H1 (cell line): ENCODE measurements around the gene PRX. TPM values are rescaled to one million over a fixed set of nuclear protein-coding genes. Genes with fewer than 3 reads are reported as not detected.

Experiments
- CTCF ChIA-PET: fragments of 300-600 bp; sonication (Branson Sonifier 250); formaldehyde crosslinking; loops from one replicate; lab custom pipeline; 2021; ENCODE audit not compliant: partially characterized antibody; lab: Charles Lee
- POLR2A ChIA-PET: fragments of 300-600 bp; sonication (Branson Sonifier 250); formaldehyde crosslinking; loops from one replicate; lab custom pipeline; 2021; ENCODE audit warnings: inconsistent platforms; ENCODE audit not compliant: partially characterized antibody; lab: Charles Lee
- DNase-seq, 2 experiments: peaks; one replicate each; pipeline versions ENCODE4 v3.0.0 to v3.0.0-alpha.2; 2010 to 2022; ENCODE audit warnings: low spot score in 2 of 2, low read depth in 1 of 2, mixed read lengths in 1 of 2
- FAIRE-seq: peaks from 2 replicates; lab custom pipeline; 2011; peaks lifted over from hg19 to GRCh38; lab: Jason Lieb, UNC
- H2AFZ ChIP-seq: 2 replicates; pipeline ENCODE4 v1.8.1; 2012; ENCODE audit warnings: low read length, inconsistent platforms
- H2AK5ac ChIP-seq: 2 replicates; pipeline ENCODE4 v1.6.1; 2013; ENCODE audit warnings: low read depth, low read length
- H2BK120ac ChIP-seq: replicated peaks from 2 replicates; pipeline ENCODE3; 2013; ENCODE audit warnings: low read depth, low read length, inconsistent platforms
- H2BK12ac ChIP-seq: 2 replicates; pipeline ENCODE4 v1.6.1; 2013; ENCODE audit warnings: low read depth, low read length
- H2BK15ac ChIP-seq: 2 replicates; pipeline ENCODE4 v1.6.1; 2013; ENCODE audit warnings: low read length
- H2BK20ac ChIP-seq: 2 replicates; pipeline ENCODE4 v1.6.1; 2013; ENCODE audit warnings: low read length
- H2BK5ac ChIP-seq: 2 replicates; pipeline ENCODE4 v1.6.1; 2013; ENCODE audit warnings: low read depth, low read length
- H3K14ac ChIP-seq: 2 replicates; pipeline ENCODE4 v1.6.1; 2013; ENCODE audit warnings: inconsistent platforms; ENCODE audit not compliant: insufficient read length
- H3K18ac ChIP-seq: 2 replicates; pipeline ENCODE4 v1.6.1; 2013; ENCODE audit warnings: low read length; ENCODE audit errors: extremely low read depth
- H3K23ac ChIP-seq: 2 replicates; pipeline ENCODE4 v1.6.1; 2013; ENCODE audit warnings: inconsistent platforms; ENCODE audit not compliant: insufficient read length
- H3K23me2 ChIP-seq: 2 replicates; pipeline ENCODE4 v1.6.1; 2013; ENCODE audit warnings: low read depth, low read length
- H3K27ac ChIP-seq: 2 replicates; pipeline ENCODE4 v1.6.1; 2011; ENCODE audit warnings: low read depth, low read length, inconsistent platforms
- H3K27me3 ChIP-seq, 4 experiments: replicated peaks in 1 of 4; 1 replicate in 1 of 4; 2 replicates in 3 of 4; pipeline versions ENCODE4 v1.6.1 to v1.8.1; 2011 to 2013; ENCODE audit warnings: low read length in 3 of 4, mild to moderate bottlenecking in 3 of 4, inconsistent platforms in 2 of 4, mixed read lengths in 2 of 4, moderate library complexity in 1 of 4; ENCODE audit not compliant: control insufficient read depth in 3 of 4, insufficient read depth in 3 of 4; ENCODE audit errors: extremely low read depth in 1 of 4
- H3K36me3 ChIP-seq, 4 experiments: 2 replicates each; pipeline versions ENCODE4 v1.6.1 to v1.8.1; 2011 to 2013; ENCODE audit warnings: mild to moderate bottlenecking in 4 of 4, low read length in 3 of 4, moderate library complexity in 2 of 4, control low read depth in 1 of 4, inconsistent platforms in 1 of 4; ENCODE audit not compliant: insufficient read depth in 4 of 4, control insufficient read depth in 2 of 4
- H3K4ac ChIP-seq: replicated peaks from 2 replicates; pipeline ENCODE3; 2013; ENCODE audit warnings: low read length, low read depth, mixed read lengths, inconsistent platforms; ENCODE audit not compliant: insufficient read length
- H3K4me1 ChIP-seq, 4 experiments: replicated peaks in 1 of 4; 1 replicate in 1 of 4; 2 replicates in 3 of 4; pipeline versions ENCODE4 v1.6.1 to v1.8.1; 2011 to 2013; ENCODE audit warnings: low read length in 3 of 4, inconsistent platforms in 2 of 4, mixed read lengths in 1 of 4; ENCODE audit not compliant: insufficient read depth in 4 of 4, control insufficient read depth in 3 of 4
- H3K4me2 ChIP-seq, 2 experiments: 2 replicates each; pipeline versions ENCODE4 v1.6.1 to v1.8.1; 2011 to 2013; ENCODE audit warnings: low read depth in 2 of 2, low read length in 2 of 2, control low read depth in 1 of 2, inconsistent platforms in 1 of 2, mild to moderate bottlenecking in 1 of 2; ENCODE audit not compliant: insufficient read depth in 1 of 2
- H3K4me3 ChIP-seq, 4 experiments: fragments of 200-600, 300-600 bp in 1 of 4; sonication (generic), shearing (Covaris generic), sonication (Bioruptor Twin) in 1 of 4; 2 replicates each; pipeline versions ENCODE4 v1.5.1 to v1.8.1; 2011 to 2016; ENCODE audit warnings: low read length in 4 of 4, low read depth in 3 of 4, control low read depth in 2 of 4, inconsistent platforms in 2 of 4, mild to moderate bottlenecking in 2 of 4, mixed read lengths in 1 of 4, moderate library complexity in 1 of 4; ENCODE audit not compliant: insufficient read depth in 2 of 4; ENCODE audit errors: extremely low read depth in 1 of 4
- H3K56ac ChIP-seq: replicated peaks from 2 replicates; pipeline ENCODE3; 2013; ENCODE audit warnings: low read depth, mild to moderate bottlenecking, mixed read lengths, low read length, inconsistent platforms; ENCODE audit not compliant: insufficient read length
- H3K79me1 ChIP-seq: 2 replicates; pipeline ENCODE4 v1.6.1; 2013; ENCODE audit warnings: low read depth, low read length, control low read depth
- H3K79me2 ChIP-seq, 2 experiments: 2 replicates each; pipeline versions ENCODE4 v1.6.1 to v1.8.1; 2012 to 2013; ENCODE audit warnings: low read length in 2 of 2, mild to moderate bottlenecking in 2 of 2, inconsistent platforms in 1 of 2; ENCODE audit not compliant: insufficient read depth in 2 of 2, control insufficient read depth in 1 of 2
- H3K9ac ChIP-seq, 4 experiments: replicated peaks in 1 of 4; 1 replicate in 1 of 4; 2 replicates in 3 of 4; pipeline versions ENCODE4 v1.6.1 to v1.8.1; 2011 to 2013; ENCODE audit warnings: low read depth in 3 of 4, low read length in 3 of 4, control low read depth in 2 of 4, mild to moderate bottlenecking in 2 of 4, moderate library complexity in 2 of 4, inconsistent platforms in 1 of 4; ENCODE audit errors: extremely low read depth in 1 of 4
- H3K9me3 ChIP-seq, 2 experiments: 2 replicates each; pipeline versions ENCODE4 v1.6.1 to v1.8.1; 2012 to 2013; ENCODE audit warnings: mild to moderate bottlenecking in 2 of 2, moderate library complexity in 2 of 2, control low read depth in 1 of 2, inconsistent platforms in 1 of 2, low read depth in 1 of 2, low read length in 1 of 2, mixed read lengths in 1 of 2; ENCODE audit not compliant: insufficient read depth in 2 of 2
- H4K20me1 ChIP-seq, 2 experiments: replicated peaks in 1 of 2; 2 replicates each; pipeline versions ENCODE3 to v1.8.1; 2011 to 2013; ENCODE audit warnings: inconsistent platforms in 2 of 2, low read length in 2 of 2, mild to moderate bottlenecking in 1 of 2; ENCODE audit not compliant: insufficient read depth in 2 of 2, control insufficient read depth in 1 of 2
- H4K5ac ChIP-seq: 2 replicates; pipeline ENCODE4 v1.6.1; 2013; ENCODE audit warnings: low read length, low read depth, mixed read lengths, inconsistent platforms; ENCODE audit not compliant: insufficient read length
- H4K8ac ChIP-seq: 2 replicates; pipeline ENCODE4 v1.8.0; 2013; ENCODE audit warnings: mild to moderate bottlenecking, moderate library complexity, low read length, inconsistent platforms; ENCODE audit not compliant: insufficient read depth; ENCODE audit errors: extremely low read depth
- H4K91ac ChIP-seq: replicated peaks from 2 replicates; pipeline ENCODE3; 2013; ENCODE audit warnings: low read length, mixed read lengths, inconsistent platforms; ENCODE audit not compliant: insufficient read length
- BACH1 ChIP-seq: IDR thresholded peaks from 2 replicates; pipeline ENCODE4 v1.6.1; 2012; ENCODE audit warnings: low read length, improper control_type of control experiment
- CEBPB ChIP-seq: IDR thresholded peaks from 2 replicates; pipeline ENCODE4 v1.6.1; 2012; ENCODE audit warnings: low read depth, low read length
- JUN ChIP-seq: IDR thresholded peaks from 2 replicates; pipeline ENCODE4 v1.6.1; 2011; ENCODE audit warnings: low read depth, mild to moderate bottlenecking, improper control_type of control experiment, low read length
- KDM1A ChIP-seq: fragments of 200-600, 300-600 bp; sonication (generic); IDR thresholded peaks from 2 replicates; pipeline ENCODE4 v1.7.1; 2016; ENCODE audit warnings: mild to moderate bottlenecking, low read length, borderline replicate concordance
- POU5F1 ChIP-seq: IDR thresholded peaks from 2 replicates; pipeline ENCODE4 v1.6.1; 2011; ENCODE audit warnings: low read depth, mild to moderate bottlenecking, low read length, moderate library complexity
- RAD21 ChIP-seq, 2 experiments: IDR thresholded peaks in 1 of 2; conservative IDR thresholded peaks in 1 of 2; 2 replicates each; pipeline ENCODE4 v1.6.1; 2011; ENCODE audit warnings: low read depth in 2 of 2, low read length in 2 of 2, improper control_type of control experiment in 1 of 2, inconsistent platforms in 1 of 2, mild to moderate bottlenecking in 1 of 2, moderate library complexity in 1 of 2
- RXRA ChIP-seq: IDR thresholded peaks from 2 replicates; pipeline ENCODE4 v1.6.1; 2011; ENCODE audit warnings: low read depth, mild to moderate bottlenecking, low read length, moderate library complexity; ENCODE audit not compliant: insufficient read depth
- SP4 ChIP-seq: IDR thresholded peaks from 2 replicates; pipeline ENCODE4 v1.6.1; 2012; ENCODE audit warnings: low read length, inconsistent platforms
- SRF ChIP-seq: IDR thresholded peaks from 2 replicates; pipeline ENCODE4 v1.6.1; 2011; ENCODE audit warnings: mild to moderate bottlenecking, low read depth, low read length, moderate library complexity
- YY1 ChIP-seq: IDR thresholded peaks from 2 replicates; pipeline ENCODE4 v1.6.1; 2011; ENCODE audit warnings: low read depth, mild to moderate bottlenecking, low read length
- ZNF274 ChIP-seq: IDR thresholded peaks from 2 replicates; pipeline ENCODE4 v1.7.0; 2012; ENCODE audit warnings: low read length, borderline replicate concordance; ENCODE audit errors: extremely low read depth
- WGBS, 2 experiments: shearing (Covaris generic) in 1 of 2; methylation state at CpG; one replicate each; pipeline versions ENCODE4 v1.1.6 to v1.1.7; 2013 to 2015; ENCODE audit warnings: low lambda C conversion rate in 2 of 2, mixed read lengths in 2 of 2, inconsistent platforms in 1 of 2, low coverage in 1 of 2, missing lambda C conversion rate in 1 of 2; ENCODE audit not compliant: insufficient replicate concordance in 2 of 2, insufficient coverage in 1 of 2, insufficient read length in 1 of 2; ENCODE audit errors: extremely low coverage in 1 of 2, missing lambda C conversion rate in 1 of 2; 5-methylcytosine and 5-hydroxymethylcytosine counted together
- polyA plus RNA-seq, 7 experiments: library from polyadenylated mRNA; depleted of rRNA in 3 of 7; stranded (reverse) in 5 of 7; unstranded in 2 of 7; fragments of >200 nt in 5 of 7; fragments of 200-250 nt in 2 of 7; gene quantifications; 1 replicate in 5 of 7; 2 replicates in 1 of 7; 4 replicates in 1 of 7; pipeline versions ENCODE4 v1.2.1 to v1.2.3, GENCODE V29; 2011 to 2013; ENCODE audit warnings: missing spikeins in 2 of 7, mixed read lengths in 2 of 7
- total RNA-seq: library from RNA; stranded (reverse); fragmentation: NEBNext Ultra II Directional; extraction: Animal tissue kit (Norgen Biotek cat#: 25700); gene quantifications from 2 replicates; pipeline ENCODE4 v1.2.1, GENCODE V29; 2021
- TF ChIP-seq, protein P1 (sequence below), 3 experiments: IDR thresholded peaks; 1 replicate in 2 of 3; 2 replicates in 1 of 3; pipeline versions ENCODE4 v1.5.1 to v1.6.1; 2011; ENCODE audit warnings: low read length in 3 of 3, mild to moderate bottlenecking in 3 of 3, inconsistent platforms in 2 of 3, low read depth in 1 of 3, moderate library complexity in 1 of 3; ENCODE audit not compliant: insufficient read depth in 1 of 3; ENCODE audit errors: control extremely low read depth in 1 of 3

Gene PRX
- total and polyA plus RNA-seq, 2 of the 8 experiments (the other 6 are each of a cell fraction or from before 2014, with no cell fraction given) = 2.8 to 5.8 TPM

DNA sequence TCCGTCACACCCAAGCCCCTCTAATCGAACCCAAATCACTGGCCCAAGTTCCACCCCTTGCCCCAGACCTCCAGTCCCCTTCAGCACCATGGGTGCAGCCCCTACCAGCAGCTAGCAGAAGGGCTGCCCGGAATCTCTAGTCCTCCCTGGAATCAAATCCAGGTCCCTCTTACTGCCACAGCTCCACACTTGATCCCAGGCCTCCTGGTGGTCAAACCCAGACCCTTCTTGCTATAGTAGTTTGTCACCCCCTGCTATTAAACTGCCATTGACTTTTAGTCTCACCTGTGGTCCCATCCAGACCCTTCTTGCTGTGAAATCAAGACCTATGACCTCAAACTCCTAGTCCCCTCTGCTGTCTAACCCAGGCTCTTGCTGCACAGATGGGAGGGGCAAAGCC, 31.9 kb downstream of the PRX start:
- Histone ChIP-seq H2BK5ac (no peak overlapping the region), H2BK20ac (no peak overlapping the region), H4K8ac (no peak overlapping the region), H3K79me1 (no peaks in the 10 kb centered on the region), H3K56ac (no peak overlapping the region), H3K23ac (no peak overlapping the region), H2BK12ac (no peak overlapping the region), H3K27me3 (no peaks in the 10 kb centered on the region), H2AK5ac (no peak overlapping the region), H3K14ac (no peak overlapping the region), H3K18ac (no peak overlapping the region), H3K79me2 (no peaks in the 10 kb centered on the region), H4K20me1 (peaks cover 0 to 12% of the 10 kb centered on the region in 2 experiments), H4K5ac (no peak overlapping the region), H3K9me3 (no peaks in the 10 kb centered on the region), H3K4me3 (no peak overlapping the region), H3K27ac (no peak overlapping the region), H3K36me3 (peaks cover 6 to 20% (median 12%) of the 10 kb centered on the region in 4 experiments; a peak in 7 of 8 replicates), H4K91ac (no peak overlapping the region), H2BK15ac (no peak overlapping the region), H3K4me2 (no peak overlapping the region), H3K4ac (no peak overlapping the region), H3K4me1 (peaks cover 0 to 4% (median 0%) of the 10 kb centered on the region in 4 experiments; a peak in 2 of 7 replicates), H3K23me2 (no peaks in the 10 kb centered on the region), H2AFZ (no peak overlapping the region), H2BK120ac (no peak overlapping the region), H3K9ac (no peak overlapping the region)
- DNase-seq = no peak
- 94% methylated on average over 3 of the region's 3 CpGs; no CpG with 5 or more reads in 1 of the 2 experiments for WGBS, 2 experiments
- ChIA-PET POLR2A (interaction anchor here (0.6 to 4.1 kb wide), 12 partner anchors 9 to 132 kb away, joined by 3 to 25 read pairs (median 3); partner anchors contain the start of genes C19orf47 and PLD3), CTCF (interaction anchor here (0.8 to 4.2 kb wide), 7 partner anchors 11 to 76 kb away, joined by 3 to 19 read pairs (median 5); no protein-coding TSS in a partner anchor)
- FAIRE-seq = no peak
- TF ChIP-seq POU5F1 = no peak
- TF ChIP-seq KDM1A = no peak
- no peak for TF ChIP-seq SRF
- TF ChIP-seq YY1 = no peak
- TF ChIP-seq, protein P1, sequence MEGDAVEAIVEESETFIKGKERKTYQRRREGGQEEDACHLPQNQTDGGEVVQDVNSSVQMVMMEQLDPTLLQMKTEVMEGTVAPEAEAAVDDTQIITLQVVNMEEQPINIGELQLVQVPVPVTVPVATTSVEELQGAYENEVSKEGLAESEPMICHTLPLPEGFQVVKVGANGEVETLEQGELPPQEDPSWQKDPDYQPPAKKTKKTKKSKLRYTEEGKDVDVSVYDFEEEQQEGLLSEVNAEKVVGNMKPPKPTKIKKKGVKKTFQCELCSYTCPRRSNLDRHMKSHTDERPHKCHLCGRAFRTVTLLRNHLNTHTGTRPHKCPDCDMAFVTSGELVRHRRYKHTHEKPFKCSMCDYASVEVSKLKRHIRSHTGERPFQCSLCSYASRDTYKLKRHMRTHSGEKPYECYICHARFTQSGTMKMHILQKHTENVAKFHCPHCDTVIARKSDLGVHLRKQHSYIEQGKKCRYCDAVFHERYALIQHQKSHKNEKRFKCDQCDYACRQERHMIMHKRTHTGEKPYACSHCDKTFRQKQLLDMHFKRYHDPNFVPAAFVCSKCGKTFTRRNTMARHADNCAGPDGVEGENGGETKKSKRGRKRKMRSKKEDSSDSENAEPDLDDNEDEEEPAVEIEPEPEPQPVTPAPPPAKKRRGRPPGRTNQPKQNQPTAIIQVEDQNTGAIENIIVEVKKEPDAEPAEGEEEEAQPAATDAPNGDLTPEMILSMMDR (IDR thresholded peaks at IDR 0.05; ENCODE audit: control extremely low read depth in 1 of 3, insufficient read depth in 1 of 3, low read depth in 1 of 3, low read length in 3 of 3) = peak; percentile 15 to 50 (median 29)
- TF ChIP-seq SP4 = no peak
- TF ChIP-seq RXRA = no peak
- no peak for TF ChIP-seq ZNF274
- TF ChIP-seq RAD21 (IDR thresholded peaks at IDR 0.05 in 1 of 2, conservative IDR thresholded peaks at IDR 0.05 in 1 of 2; ENCODE audit: low read depth in 2 of 2, low read length in 2 of 2) = peak; percentile 11 to 44; a peak in 2 of 4 replicates
- no peak for TF ChIP-seq CEBPB
- no peak for TF ChIP-seq JUN
- TF ChIP-seq BACH1 = no peak
